A673 (cell line): ENCODE data around the gene ALPP.

ENCODE experiments used
- EZH2 ChIP-seq: fragments of 200-600 bp; sonication (generic); IDR thresholded peaks from 2 replicates; pipeline ENCODE4 v1.6.1; 2017; ENCODE audit warnings: borderline replicate concordance, low read depth, mild to moderate bottlenecking, mixed read lengths, antibody characterized with exemption, low read length; ENCODE audit not compliant: poor library complexity, severe bottlenecking
- TF ChIP-seq, protein P1 (sequence below): fragments of 300-800, 200-600 bp; sonication (generic); conservative IDR thresholded peaks from 2 replicates; pipeline ENCODE4 v1.5.1; 2017; ENCODE audit warnings: low read depth, mild to moderate bottlenecking, antibody characterized with exemption, low read length, moderate library complexity, mixed read lengths

DNA sequence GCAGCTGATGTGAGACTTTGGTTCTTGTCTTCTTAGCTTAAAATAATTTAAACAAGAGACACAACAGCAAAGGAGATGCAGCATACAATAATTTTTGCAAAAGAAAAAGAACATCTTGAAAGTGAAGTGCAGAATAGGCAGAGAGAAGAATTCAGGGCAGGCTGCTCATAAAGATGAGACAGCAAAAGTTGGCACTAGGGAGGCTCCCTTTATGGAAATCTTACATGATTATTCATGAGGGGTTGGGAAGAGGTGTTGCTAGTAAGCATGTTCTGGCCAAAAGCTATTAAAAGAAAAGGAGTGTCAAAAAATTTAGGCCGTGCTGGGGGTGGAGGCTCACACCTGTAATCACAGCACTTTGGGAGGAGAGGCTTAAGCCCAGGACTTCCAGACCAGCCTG is 4.2 kb upstream of the ALPP start:
- TF ChIP-seq, protein P1, sequence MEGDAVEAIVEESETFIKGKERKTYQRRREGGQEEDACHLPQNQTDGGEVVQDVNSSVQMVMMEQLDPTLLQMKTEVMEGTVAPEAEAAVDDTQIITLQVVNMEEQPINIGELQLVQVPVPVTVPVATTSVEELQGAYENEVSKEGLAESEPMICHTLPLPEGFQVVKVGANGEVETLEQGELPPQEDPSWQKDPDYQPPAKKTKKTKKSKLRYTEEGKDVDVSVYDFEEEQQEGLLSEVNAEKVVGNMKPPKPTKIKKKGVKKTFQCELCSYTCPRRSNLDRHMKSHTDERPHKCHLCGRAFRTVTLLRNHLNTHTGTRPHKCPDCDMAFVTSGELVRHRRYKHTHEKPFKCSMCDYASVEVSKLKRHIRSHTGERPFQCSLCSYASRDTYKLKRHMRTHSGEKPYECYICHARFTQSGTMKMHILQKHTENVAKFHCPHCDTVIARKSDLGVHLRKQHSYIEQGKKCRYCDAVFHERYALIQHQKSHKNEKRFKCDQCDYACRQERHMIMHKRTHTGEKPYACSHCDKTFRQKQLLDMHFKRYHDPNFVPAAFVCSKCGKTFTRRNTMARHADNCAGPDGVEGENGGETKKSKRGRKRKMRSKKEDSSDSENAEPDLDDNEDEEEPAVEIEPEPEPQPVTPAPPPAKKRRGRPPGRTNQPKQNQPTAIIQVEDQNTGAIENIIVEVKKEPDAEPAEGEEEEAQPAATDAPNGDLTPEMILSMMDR = no peak
- TF ChIP-seq EZH2 = no peak
